SK-N-SH treated with all-trans-retinoic acid at 6 μM for 48 hours (cell line): ENCODE data around the gene CDH24.

Experiments
- CSDC2 ChIP-seq: fragments of 250-450 bp; sonication (Bioruptor Pico); IDR thresholded peaks from 2 replicates; pipeline ENCODE4 v1.5.0; 2020; ENCODE audit warnings: mild to moderate bottlenecking, moderate library complexity
- ESRRG ChIP-seq: fragments of 250-450 bp; sonication (Bioruptor Pico); IDR thresholded peaks from 2 replicates; pipeline ENCODE4 v1.6.1; 2021; ENCODE audit warnings: mild to moderate bottlenecking
- ZFP30 ChIP-seq: fragments of 450-650 bp; formaldehyde crosslinking; IDR thresholded peaks from 2 replicates; pipeline ENCODE4 v1.5.0; 2022; ENCODE audit warnings: mild to moderate bottlenecking, moderate library complexity
- TF ChIP-seq, protein P1 (sequence below): fragments of 250-450 bp; sonication (Bioruptor Pico); IDR thresholded peaks from 2 replicates; pipeline ENCODE4 v1.5.1; 2021; ENCODE audit warnings: mild to moderate bottlenecking, moderate library complexity

- TF ChIP-seq, protein P1, sequence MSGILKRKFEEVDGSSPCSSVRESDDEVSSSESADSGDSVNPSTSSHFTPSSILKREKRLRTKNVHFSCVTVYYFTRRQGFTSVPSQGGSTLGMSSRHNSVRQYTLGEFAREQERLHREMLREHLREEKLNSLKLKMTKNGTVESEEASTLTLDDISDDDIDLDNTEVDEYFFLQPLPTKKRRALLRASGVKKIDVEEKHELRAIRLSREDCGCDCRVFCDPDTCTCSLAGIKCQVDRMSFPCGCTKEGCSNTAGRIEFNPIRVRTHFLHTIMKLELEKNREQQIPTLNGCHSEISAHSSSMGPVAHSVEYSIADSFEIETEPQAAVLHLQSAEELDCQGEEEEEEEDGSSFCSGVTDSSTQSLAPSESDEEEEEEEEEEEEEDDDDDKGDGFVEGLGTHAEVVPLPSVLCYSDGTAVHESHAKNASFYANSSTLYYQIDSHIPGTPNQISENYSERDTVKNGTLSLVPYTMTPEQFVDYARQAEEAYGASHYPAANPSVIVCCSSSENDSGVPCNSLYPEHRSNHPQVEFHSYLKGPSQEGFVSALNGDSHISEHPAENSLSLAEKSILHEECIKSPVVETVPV (CRISPR knock-in tag) = no peak
- TF ChIP-seq CSDC2 (CRISPR knock-in tag) (no peak), ESRRG (CRISPR knock-in tag) (no peak), ZFP30 (CRISPR knock-in tag) (no peak)
These were observed 35.8 kb upstream of the CDH24 start for GRCh38 chr14:23093104-23093503.
